ENCODE data around the gene SH2B3. TPM values are rescaled to one million over a fixed set of nuclear protein-coding genes. Genes with fewer than 3 reads are reported as not detected.

SH2B3 gene
- total and polyA plus RNA-seq, 9 of the 15 experiments (the other 6 are each of a cell fraction or from before 2014, with no cell fraction given) = 10.8 to 75.3 (median 37.4) TPM

DNA sequence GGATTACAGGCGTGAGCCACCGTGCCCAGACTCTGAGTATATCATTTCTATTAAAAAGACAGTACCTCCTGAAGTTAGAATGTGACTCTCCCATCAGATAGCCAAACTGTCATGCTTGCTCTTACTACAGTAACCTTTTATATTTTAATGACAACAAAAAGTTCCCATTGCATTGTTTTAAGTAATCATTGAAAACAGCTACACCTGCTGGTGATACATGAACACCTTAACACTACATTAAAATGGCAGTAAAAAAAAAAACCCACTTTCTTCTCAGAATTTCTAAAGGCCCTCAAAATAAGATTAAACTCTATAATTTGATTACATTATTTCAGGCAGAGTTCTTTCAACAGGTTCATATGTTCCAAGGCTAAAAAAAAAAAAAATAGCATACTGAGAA, 76.7 kb downstream of the SH2B3 start:
- no peak for FAIRE-seq
- Histone ChIP-seq H3K9me3 (replicated peaks; ENCODE audit: control insufficient read depth, insufficient read depth, low read depth, low read length) (no peaks in the 10 kb centered on the region), H3K9ac (ENCODE audit: insufficient read depth in 1 of 2, low read depth in 2 of 2, low read length in 2 of 2) (no peak overlapping the region), H3K79me2 (ENCODE audit: control insufficient read depth, insufficient read depth, low read length) (no peaks in the 10 kb centered on the region), H2AFZ (ENCODE audit: low read depth, low read length) (no peak overlapping the region), H3K27ac (ENCODE audit: extremely low read depth, low read depth, low read length) (no peak overlapping the region), H3K4me3 (no peak overlapping the region), H3K4me1 (replicated peaks in 1 of 2; ENCODE audit: control insufficient read depth in 2 of 2, insufficient read depth in 2 of 2, low read length in 2 of 2) (no peaks in the 10 kb centered on the region), H3K4me2 (ENCODE audit: insufficient read depth, low read length) (no peak overlapping the region), H3K36me3 (ENCODE audit: control insufficient read depth, insufficient read depth, low read length) (peaks cover 81% of the 10 kb centered on the region), H4K20me1 (replicated peaks; ENCODE audit: control insufficient read depth, insufficient read depth, low read length) (no peaks in the 10 kb centered on the region), H3K27me3 (ENCODE audit: control insufficient read depth in 2 of 2, insufficient read depth in 2 of 2, low read length in 2 of 2) (no peaks in the 10 kb centered on the region), H3K9me1 (ENCODE audit: control insufficient read depth, insufficient read depth, low read length) (no peaks in the 10 kb centered on the region)
- no TSS peak for BruUV-seq (replicated peaks)
- ATAC-seq = no peak
- ChIA-PET CTCF (ENCODE audit: low intra/inter-chr PET ratio) (no interaction called here), POLR2A (no interaction called here)
- WGBS (ENCODE audit: insufficient coverage, low coverage, missing lambda C conversion rate) = 96% methylated on average over 2 of the region's 2 CpGs
- TF ChIP-seq ZNF785 (CRISPR knock-in tag; IDR thresholded peaks at IDR 0.05) (no peak), RHOXF2B (CRISPR knock-in tag; conservative IDR thresholded peaks at IDR 0.05) (no peak), BCLAF1 (IDR thresholded peaks at IDR 0.05; ENCODE audit: borderline replicate concordance in 1 of 2, control insufficient read depth in 1 of 2, low read depth in 2 of 2, low read length in 1 of 2) (no peak), RBM15 (IDR thresholded peaks at IDR 0.05; ENCODE audit: insufficient read depth, low read length) (no peak), HMG20A (CRISPR knock-in tag; conservative IDR thresholded peaks at IDR 0.05) (no peak), PPARD (CRISPR knock-in tag; IDR thresholded peaks at IDR 0.05) (no peak), MEF2D (tag; conservative IDR thresholded peaks at IDR 0.05; ENCODE audit: low read depth) (no peak), POLR3A (IDR thresholded peaks at IDR 0.05; ENCODE audit: borderline replicate concordance, extremely low read depth, insufficient read depth, insufficient read length) (no peak), GTF2A2 (tag; IDR thresholded peaks at IDR 0.05) (no peak), ATF6 (CRISPR knock-in tag; IDR thresholded peaks at IDR 0.05) (no peak)
- in situ Hi-C loops (cut with MboI) (no loop called here), intact Hi-C loops (cut with micrococcal nuclease) (no loop called here)
- no peak for DNase-seq (ENCODE audit: extremely low read depth in 1 of 4, low spot score in 3 of 4)
